Astrocyte (in vitro differentiated cells and primary cell): Measurements from ENCODE around the gene SDR42E1.

Source experiments
- CTCF ChIP-seq: IDR thresholded peaks from 2 replicates; pipeline ENCODE4 v1.5.1; 2011; ENCODE audit warnings: low read depth, mild to moderate bottlenecking, inconsistent platforms, low read length, moderate library complexity; ENCODE audit not compliant: insufficient read depth
- EZH2 ChIP-seq: IDR thresholded peaks from 2 replicates; pipeline ENCODE4 v1.6.1; 2012; ENCODE audit warnings: mild to moderate bottlenecking, low read length, inconsistent platforms; ENCODE audit not compliant: insufficient read depth

GRCh38 chr16:82016263-82016662 is 5.0 kb upstream of the SDR42E1 start:
- TF ChIP-seq CTCF (peak; percentile 46), EZH2 (no peak)
